ENCODE data around the gene SLC25A28. TPM values are rescaled to one million over a fixed set of nuclear protein-coding genes. Genes with fewer than 3 reads are reported as not detected.

The SLC25A28 gene
- total RNA-seq, 1 experiment from 2014 or later, result 42.8 TPM

DNA sequence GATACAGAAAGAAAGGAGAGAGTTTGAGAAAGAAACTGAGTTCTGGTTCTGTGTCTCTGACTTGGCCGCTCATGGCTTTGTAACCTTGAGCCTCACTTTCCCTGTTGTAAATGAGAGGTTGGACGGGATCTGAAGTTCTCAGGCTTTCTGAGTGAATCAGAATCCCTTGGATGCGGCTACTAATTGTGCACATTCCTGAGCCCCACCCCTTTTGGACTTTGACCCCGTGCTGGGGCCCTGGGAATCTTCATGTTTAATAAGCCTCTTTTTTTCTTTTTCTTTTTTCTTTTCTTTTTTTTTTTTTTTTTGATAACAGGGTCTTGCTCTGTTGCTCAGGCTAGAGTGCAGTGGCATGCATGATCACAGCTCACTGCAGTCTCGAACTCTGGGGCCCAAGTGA, 26.9 kb downstream of the SLC25A28 start:
- in situ Hi-C loops (cut with HindIII; ENCODE audit: low pct_unique_long_range_greater_than_20kb, low sequenced_read_pairs) (no loop called here), intact Hi-C loops (cut with micrococcal nuclease; ENCODE audit: unreplicated experiment) (no loop called here)
- Histone ChIP-seq H3K4me1 (ENCODE audit: control insufficient read depth, insufficient read depth, low read length) (no peaks in the 10 kb centered on the region), H3K27ac (ENCODE audit: low read length) (no peak overlapping the region), H3K9me3 (ENCODE audit: control insufficient read depth, insufficient read depth, low read depth, low read length) (no peaks in the 10 kb centered on the region), H3K27me3 (ENCODE audit: control insufficient read depth, insufficient read depth, low read length) (no peaks in the 10 kb centered on the region), H3K36me3 (ENCODE audit: control insufficient read depth, insufficient read depth, low read length) (no peaks in the 10 kb centered on the region), H3K4me3 (ENCODE audit: low read depth in 2 of 2, low read length in 2 of 2) (no peak overlapping the region)
- ATAC-seq (no peak), DNase-seq (ENCODE audit: low read depth, low spot score) (no peak)
- POLR2A ChIA-PET, result no interaction called here
- no TSS peak for BruUV-seq (replicated peaks)
- TF ChIP-seq, protein P1, sequence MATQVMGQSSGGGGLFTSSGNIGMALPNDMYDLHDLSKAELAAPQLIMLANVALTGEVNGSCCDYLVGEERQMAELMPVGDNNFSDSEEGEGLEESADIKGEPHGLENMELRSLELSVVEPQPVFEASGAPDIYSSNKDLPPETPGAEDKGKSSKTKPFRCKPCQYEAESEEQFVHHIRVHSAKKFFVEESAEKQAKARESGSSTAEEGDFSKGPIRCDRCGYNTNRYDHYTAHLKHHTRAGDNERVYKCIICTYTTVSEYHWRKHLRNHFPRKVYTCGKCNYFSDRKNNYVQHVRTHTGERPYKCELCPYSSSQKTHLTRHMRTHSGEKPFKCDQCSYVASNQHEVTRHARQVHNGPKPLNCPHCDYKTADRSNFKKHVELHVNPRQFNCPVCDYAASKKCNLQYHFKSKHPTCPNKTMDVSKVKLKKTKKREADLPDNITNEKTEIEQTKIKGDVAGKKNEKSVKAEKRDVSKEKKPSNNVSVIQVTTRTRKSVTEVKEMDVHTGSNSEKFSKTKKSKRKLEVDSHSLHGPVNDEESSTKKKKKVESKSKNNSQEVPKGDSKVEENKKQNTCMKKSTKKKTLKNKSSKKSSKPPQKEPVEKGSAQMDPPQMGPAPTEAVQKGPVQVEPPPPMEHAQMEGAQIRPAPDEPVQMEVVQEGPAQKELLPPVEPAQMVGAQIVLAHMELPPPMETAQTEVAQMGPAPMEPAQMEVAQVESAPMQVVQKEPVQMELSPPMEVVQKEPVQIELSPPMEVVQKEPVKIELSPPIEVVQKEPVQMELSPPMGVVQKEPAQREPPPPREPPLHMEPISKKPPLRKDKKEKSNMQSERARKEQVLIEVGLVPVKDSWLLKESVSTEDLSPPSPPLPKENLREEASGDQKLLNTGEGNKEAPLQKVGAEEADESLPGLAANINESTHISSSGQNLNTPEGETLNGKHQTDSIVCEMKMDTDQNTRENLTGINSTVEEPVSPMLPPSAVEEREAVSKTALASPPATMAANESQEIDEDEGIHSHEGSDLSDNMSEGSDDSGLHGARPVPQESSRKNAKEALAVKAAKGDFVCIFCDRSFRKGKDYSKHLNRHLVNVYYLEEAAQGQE (IDR thresholded peaks at IDR 0.05; ENCODE audit: insufficient read depth in 1 of 2, low read depth in 2 of 2, low read length in 1 of 2), result no peak
- no peak for TF ChIP-seq TCF7L2 (IDR thresholded peaks at IDR 0.05; ENCODE audit: low read depth, low read length)
- TF ChIP-seq, protein P2, sequence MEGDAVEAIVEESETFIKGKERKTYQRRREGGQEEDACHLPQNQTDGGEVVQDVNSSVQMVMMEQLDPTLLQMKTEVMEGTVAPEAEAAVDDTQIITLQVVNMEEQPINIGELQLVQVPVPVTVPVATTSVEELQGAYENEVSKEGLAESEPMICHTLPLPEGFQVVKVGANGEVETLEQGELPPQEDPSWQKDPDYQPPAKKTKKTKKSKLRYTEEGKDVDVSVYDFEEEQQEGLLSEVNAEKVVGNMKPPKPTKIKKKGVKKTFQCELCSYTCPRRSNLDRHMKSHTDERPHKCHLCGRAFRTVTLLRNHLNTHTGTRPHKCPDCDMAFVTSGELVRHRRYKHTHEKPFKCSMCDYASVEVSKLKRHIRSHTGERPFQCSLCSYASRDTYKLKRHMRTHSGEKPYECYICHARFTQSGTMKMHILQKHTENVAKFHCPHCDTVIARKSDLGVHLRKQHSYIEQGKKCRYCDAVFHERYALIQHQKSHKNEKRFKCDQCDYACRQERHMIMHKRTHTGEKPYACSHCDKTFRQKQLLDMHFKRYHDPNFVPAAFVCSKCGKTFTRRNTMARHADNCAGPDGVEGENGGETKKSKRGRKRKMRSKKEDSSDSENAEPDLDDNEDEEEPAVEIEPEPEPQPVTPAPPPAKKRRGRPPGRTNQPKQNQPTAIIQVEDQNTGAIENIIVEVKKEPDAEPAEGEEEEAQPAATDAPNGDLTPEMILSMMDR (IDR thresholded peaks at IDR 0.05), result no peak
- TF ChIP-seq POLR2AphosphoS5 (IDR thresholded peaks at IDR 0.05; ENCODE audit: low read depth, low read length), result no peak
- no peak for TF ChIP-seq SIN3A (IDR thresholded peaks at IDR 0.05; ENCODE audit: borderline replicate concordance, insufficient read depth, low read depth, low read length)
- CTCF ChIA-PET, result no interaction called here

DNA sequence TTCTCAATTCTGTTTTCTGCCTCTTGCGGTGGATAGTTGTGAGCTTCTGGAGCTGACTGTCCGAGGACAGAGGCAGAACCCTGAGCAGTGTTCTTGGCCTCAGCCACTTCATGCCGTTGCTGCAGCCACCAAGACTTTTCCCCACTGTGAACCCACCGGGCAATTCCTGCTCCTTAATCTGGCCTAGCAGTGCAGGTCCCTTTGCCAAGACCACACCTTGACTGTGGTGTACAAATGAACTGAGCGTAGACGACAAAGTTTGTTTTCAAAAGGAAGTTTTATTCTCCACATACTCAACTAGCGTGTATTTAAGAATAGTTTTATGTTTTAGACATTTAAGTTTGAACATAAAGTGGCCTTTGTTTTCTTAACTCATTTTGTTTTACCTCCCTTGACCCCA, 29.4 kb downstream of the SLC25A28 start:
- CTCF ChIA-PET, result interaction anchor here (0.5 kb wide), 1 partner anchor 1729 kb away, joined by 3 read pairs; no protein-coding TSS in a partner anchor
- Histone ChIP-seq H3K27ac (ENCODE audit: low read length) (no peak overlapping the region), H3K27me3 (ENCODE audit: control insufficient read depth, insufficient read depth, low read length) (no peaks in the 10 kb centered on the region), H3K9me3 (ENCODE audit: control insufficient read depth, insufficient read depth, low read depth, low read length) (no peaks in the 10 kb centered on the region), H3K4me1 (ENCODE audit: control insufficient read depth, insufficient read depth, low read length) (no peaks in the 10 kb centered on the region), H3K4me3 (ENCODE audit: low read depth in 2 of 2, low read length in 2 of 2) (no peak overlapping the region), H3K36me3 (ENCODE audit: control insufficient read depth, insufficient read depth, low read length) (no peaks in the 10 kb centered on the region)
- POLR2A ChIA-PET, result no interaction called here
- BruUV-seq (replicated peaks), result no TSS peak
- in situ Hi-C loops (cut with HindIII; ENCODE audit: low pct_unique_long_range_greater_than_20kb, low sequenced_read_pairs), result no loop called here
- TF ChIP-seq, protein P1 (IDR thresholded peaks at IDR 0.05; ENCODE audit: insufficient read depth in 1 of 2, low read depth in 2 of 2, low read length in 1 of 2), result no peak
- TF ChIP-seq, protein P2 (IDR thresholded peaks at IDR 0.05), result no peak
- TF ChIP-seq SIN3A (IDR thresholded peaks at IDR 0.05; ENCODE audit: borderline replicate concordance, insufficient read depth, low read depth, low read length) (no peak), TCF7L2 (IDR thresholded peaks at IDR 0.05; ENCODE audit: low read depth, low read length) (no peak), POLR2AphosphoS5 (IDR thresholded peaks at IDR 0.05; ENCODE audit: low read depth, low read length) (no peak)
- ATAC-seq, result no peak
- DNase-seq (ENCODE audit: low read depth, low spot score), result no peak
- intact Hi-C loops (cut with micrococcal nuclease; ENCODE audit: unreplicated experiment), result no loop called here

Data from Panc1 (cell line).